Fibroblast of lung (primary cell): ENCODE measurements around the gene ANO10. TPM values are rescaled to one million over a fixed set of nuclear protein-coding genes. Genes with fewer than 3 reads are reported as not detected.

Experiments
- DNase-seq, 2 donors: peaks; one replicate each; pipeline versions ENCODE4 v3.0.0 to v3.0.0-alpha.2; 2010; ENCODE audit warnings: low read depth in 2 of 2
- H2AFZ ChIP-seq: 2 replicates; pipeline ENCODE4 v1.5.1; 2012; ENCODE audit warnings: low read length, control low read depth, inconsistent platforms
- H3K27ac ChIP-seq: 2 replicates; pipeline ENCODE4 v1.5.1; 2011; ENCODE audit warnings: low read length, control low read depth; ENCODE audit not compliant: insufficient read depth
- H3K27me3 ChIP-seq: 2 replicates; pipeline ENCODE4 v1.5.1; 2011; ENCODE audit warnings: mild to moderate bottlenecking, low read length; ENCODE audit not compliant: control insufficient read depth, insufficient read depth
- H3K36me3 ChIP-seq: 2 replicates; pipeline ENCODE4 v1.5.1; 2011; ENCODE audit warnings: low read length; ENCODE audit not compliant: control insufficient read depth, insufficient read depth
- H3K4me1 ChIP-seq: 2 replicates; pipeline ENCODE4 v1.5.1; 2011; ENCODE audit warnings: low read length; ENCODE audit not compliant: control insufficient read depth, insufficient read depth; ENCODE audit errors: extremely low read depth
- H3K4me2 ChIP-seq: 2 replicates; pipeline ENCODE4 v1.5.1; 2011; ENCODE audit warnings: low read length, control low read depth; ENCODE audit not compliant: insufficient read depth; ENCODE audit errors: extremely low read depth
- H3K4me3 ChIP-seq, 4 experiments: fragments of 200-600 bp in 1 of 4; sonication (generic) in 1 of 4; replicated peaks in 1 of 4; 2 replicates each; pipeline ENCODE4 v1.5.1; 2011 to 2016; ENCODE audit warnings: low read length in 4 of 4, low read depth in 3 of 4, mild to moderate bottlenecking in 3 of 4, control low read depth in 2 of 4, inconsistent platforms in 1 of 4, mixed read lengths in 1 of 4; ENCODE audit not compliant: insufficient read depth in 1 of 4; ENCODE audit errors: control extremely low read depth in 1 of 4
- H3K79me2 ChIP-seq: 2 replicates; pipeline ENCODE4 v1.5.1; 2012; ENCODE audit warnings: mild to moderate bottlenecking, low read length, inconsistent platforms; ENCODE audit not compliant: control insufficient read depth, insufficient read depth
- H3K9ac ChIP-seq: 2 replicates; pipeline ENCODE4 v1.5.1; 2011; ENCODE audit warnings: mild to moderate bottlenecking, low read length, control low read depth; ENCODE audit not compliant: insufficient read depth
- H3K9me3 ChIP-seq: 2 replicates; pipeline ENCODE4 v1.5.1; 2012; ENCODE audit warnings: low read depth, low read length; ENCODE audit not compliant: control insufficient read depth, insufficient read depth
- H4K20me1 ChIP-seq: 2 replicates; pipeline ENCODE4 v1.5.1; 2011; ENCODE audit warnings: low read length; ENCODE audit not compliant: control insufficient read depth, insufficient read depth; ENCODE audit errors: extremely low read depth
- EZH2 ChIP-seq: IDR thresholded peaks from 2 replicates; pipeline ENCODE4 v1.5.1; 2012; ENCODE audit warnings: low read length, control low read depth, mild to moderate bottlenecking; ENCODE audit errors: missing control alignments
- polyA plus RNA-seq, 2 donors: library from polyadenylated mRNA; depleted of rRNA in 1 of 2; stranded (reverse) in 1 of 2; unstranded in 1 of 2; fragments of >200 nt; gene quantifications; 2 replicates each; pipeline ENCODE4 v1.2.1, GENCODE V29; 2011 to 2012; ENCODE audit warnings: missing spikeins in 1 of 2
- total RNA-seq: library from RNA; depleted of rRNA; stranded (reverse); fragments of >200 nt; gene quantifications from 2 replicates; pipeline ENCODE4 v1.2.1, GENCODE V29; 2014
- TF ChIP-seq, protein P1 (sequence below), 2 donors: IDR thresholded peaks in 1 of 2; conservative IDR thresholded peaks in 1 of 2; 1 replicate in 1 of 2; 2 replicates in 1 of 2; pipeline ENCODE4 v1.5.1; 2011 to 2012; ENCODE audit warnings: low read length in 2 of 2, control low read depth in 1 of 2, inconsistent platforms in 1 of 2, low read depth in 1 of 2, mild to moderate bottlenecking in 1 of 2

ANO10 gene
- total and polyA plus RNA-seq, 2 donors (not counting 1 experiment from before 2014, with no cell fraction given): 103 to 138 TPM

DNA sequence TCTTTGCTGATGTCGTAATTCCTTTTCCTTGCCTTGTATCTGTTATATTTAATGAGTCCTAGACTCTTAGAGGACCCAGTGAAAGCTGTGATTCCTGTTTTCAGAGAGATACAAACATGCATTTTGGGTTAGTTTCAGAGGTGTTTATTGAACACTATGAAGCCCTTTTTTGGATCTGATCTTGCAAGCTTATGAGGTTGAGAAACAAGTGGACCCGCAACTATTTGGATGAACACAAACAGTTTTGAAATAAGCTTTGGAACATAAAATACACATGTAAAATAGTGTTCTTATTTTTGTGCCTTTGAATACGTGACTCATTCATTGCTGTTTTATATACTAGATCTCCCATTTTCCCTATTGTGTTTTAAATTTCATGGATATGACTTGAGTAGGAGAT is 302.0 kb downstream of the ANO10 start:
- H3K9ac ChIP-seq: no peak overlapping the region
- H2AFZ ChIP-seq: no peak overlapping the region
- no peak overlapping the region for H3K4me3 ChIP-seq
- peaks cover 5% of the 10 kb centered on the region for H3K79me2 ChIP-seq
- no peak overlapping the region for H3K27ac ChIP-seq
- H3K27me3 ChIP-seq: no peaks in the 10 kb centered on the region
- TF ChIP-seq EZH2: no peak
- peak in 1 of 2 donors; percentile 21 for DNase-seq
- H3K9me3 ChIP-seq: no peaks in the 10 kb centered on the region
- no peaks in the 10 kb centered on the region for H4K20me1 ChIP-seq
- H3K36me3 ChIP-seq: no peaks in the 10 kb centered on the region
- H3K4me1 ChIP-seq: peaks cover 11% of the 10 kb centered on the region
- no peak overlapping the region for H3K4me2 ChIP-seq

DNA sequence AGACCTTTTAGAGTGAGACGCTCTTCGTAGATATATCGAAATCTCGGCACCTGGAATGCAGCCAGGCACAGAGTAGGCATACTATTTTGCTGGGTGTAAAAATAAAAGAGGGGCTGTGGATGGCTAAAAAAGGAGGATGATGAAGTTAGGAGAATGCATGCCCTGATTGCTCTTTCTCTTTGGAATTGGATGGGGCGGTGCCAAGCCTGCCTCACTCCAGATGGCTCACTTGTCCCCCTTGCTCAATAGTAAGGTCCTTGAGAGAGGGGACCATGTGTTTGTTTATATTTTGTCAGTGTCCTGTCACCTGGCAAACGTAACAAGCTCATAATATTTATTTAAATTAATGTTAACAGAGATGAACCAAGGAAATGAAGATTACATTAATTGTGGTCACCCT is 302.4 kb downstream of the ANO10 start:
- Histone ChIP-seq H3K36me3 (no peaks in the 10 kb centered on the region), H3K27me3 (no peaks in the 10 kb centered on the region), H3K27ac (no peak overlapping the region)

DNA sequence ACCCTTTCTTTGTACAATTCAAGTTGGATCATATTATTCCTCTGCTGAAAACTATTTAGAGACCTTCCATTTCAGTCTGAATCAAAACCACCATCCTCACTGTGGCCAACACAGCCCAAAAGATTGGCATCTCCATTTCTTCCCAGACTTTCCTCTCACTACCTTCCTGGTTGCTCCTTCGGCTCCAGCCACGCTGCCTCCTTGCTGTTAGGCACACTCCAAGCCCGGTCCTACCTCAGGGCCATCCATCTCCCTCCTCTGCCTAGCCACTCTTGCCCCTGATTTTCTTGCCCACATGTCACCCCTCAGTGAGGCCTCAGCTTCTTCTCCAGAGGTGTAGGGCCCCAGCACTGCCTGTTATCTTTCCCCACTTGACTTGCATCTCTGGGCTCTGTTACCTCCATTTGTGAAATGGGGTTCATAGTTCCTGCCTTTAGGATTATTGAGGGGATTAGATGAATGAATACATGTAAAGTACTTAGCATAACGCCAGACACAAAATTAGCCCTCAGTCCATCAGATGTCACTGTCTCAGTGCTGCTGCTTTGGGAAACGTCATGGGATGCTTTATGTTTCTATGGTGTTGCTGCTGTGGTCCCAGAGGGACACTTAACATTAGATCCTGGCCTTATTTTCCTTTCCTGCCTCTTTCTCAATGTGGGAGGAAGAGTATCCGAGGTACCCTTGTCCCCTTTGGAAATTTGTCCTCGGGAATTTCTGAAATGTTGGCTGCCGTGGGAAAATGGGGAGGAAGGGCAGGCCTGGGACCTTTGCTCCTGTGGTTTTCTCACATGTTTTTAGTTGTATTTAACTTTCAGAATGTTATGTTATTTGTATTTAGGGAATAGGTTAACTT is 304.1 kb downstream of the ANO10 start:
- no peaks in the 10 kb centered on the region for H3K27me3 ChIP-seq
- peak overlapping the region; percentile 8 for H3K4me2 ChIP-seq
- no peak overlapping the region for H3K9ac ChIP-seq
- no peak overlapping the region for H2AFZ ChIP-seq
- TF ChIP-seq, protein P1, sequence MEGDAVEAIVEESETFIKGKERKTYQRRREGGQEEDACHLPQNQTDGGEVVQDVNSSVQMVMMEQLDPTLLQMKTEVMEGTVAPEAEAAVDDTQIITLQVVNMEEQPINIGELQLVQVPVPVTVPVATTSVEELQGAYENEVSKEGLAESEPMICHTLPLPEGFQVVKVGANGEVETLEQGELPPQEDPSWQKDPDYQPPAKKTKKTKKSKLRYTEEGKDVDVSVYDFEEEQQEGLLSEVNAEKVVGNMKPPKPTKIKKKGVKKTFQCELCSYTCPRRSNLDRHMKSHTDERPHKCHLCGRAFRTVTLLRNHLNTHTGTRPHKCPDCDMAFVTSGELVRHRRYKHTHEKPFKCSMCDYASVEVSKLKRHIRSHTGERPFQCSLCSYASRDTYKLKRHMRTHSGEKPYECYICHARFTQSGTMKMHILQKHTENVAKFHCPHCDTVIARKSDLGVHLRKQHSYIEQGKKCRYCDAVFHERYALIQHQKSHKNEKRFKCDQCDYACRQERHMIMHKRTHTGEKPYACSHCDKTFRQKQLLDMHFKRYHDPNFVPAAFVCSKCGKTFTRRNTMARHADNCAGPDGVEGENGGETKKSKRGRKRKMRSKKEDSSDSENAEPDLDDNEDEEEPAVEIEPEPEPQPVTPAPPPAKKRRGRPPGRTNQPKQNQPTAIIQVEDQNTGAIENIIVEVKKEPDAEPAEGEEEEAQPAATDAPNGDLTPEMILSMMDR (conservative IDR thresholded peaks at IDR 0.05 in 1 of 2, IDR thresholded peaks at IDR 0.05 in 1 of 2; ENCODE audit: low read depth in 1 of 2, low read length in 2 of 2): no peak
- no peak for TF ChIP-seq EZH2
- H3K4me3 ChIP-seq: no peak overlapping the region
- H3K27ac ChIP-seq: peak overlapping the region; percentile 52
- H3K36me3 ChIP-seq: no peaks in the 10 kb centered on the region
- no peaks in the 10 kb centered on the region for H3K9me3 ChIP-seq
- no peaks in the 10 kb centered on the region for H3K79me2 ChIP-seq
- peak in 1 of 2 donors; percentile 66 for DNase-seq
- peaks cover 11% of the 10 kb centered on the region for H3K4me1 ChIP-seq
- no peaks in the 10 kb centered on the region for H4K20me1 ChIP-seq

More for the DNA sequence above, 302.4 kb downstream of the ANO10 start:
- Histone ChIP-seq H3K4me2 (no peak overlapping the region), H3K9me3 (no peaks in the 10 kb centered on the region), H2AFZ (no peak overlapping the region), H3K9ac (no peak overlapping the region), H3K4me1 (peaks cover 11% of the 10 kb centered on the region), H4K20me1 (no peaks in the 10 kb centered on the region), H3K79me2 (peaks cover 5% of the 10 kb centered on the region), H3K4me3 (no peak overlapping the region)
- no peak for TF ChIP-seq EZH2
- TF ChIP-seq, protein P1 (conservative IDR thresholded peaks at IDR 0.05 in 1 of 2, IDR thresholded peaks at IDR 0.05 in 1 of 2; ENCODE audit: low read depth in 1 of 2, low read length in 2 of 2): no peak
- peak in 1 of 2 donors; percentile 22 for DNase-seq
